Measurements from ENCODE around the gene IL1RAPL1. TPM values are rescaled to one million over a fixed set of nuclear protein-coding genes. Genes with fewer than 3 reads are reported as not detected.

Gene IL1RAPL1
- polyA plus RNA-seq, 1 of the 3 experiments (the other 2 are of a cell fraction) = 2.8 TPM

- ChIA-PET CTCF (no interaction called here), POLR2A (no interaction called here)
- Histone ChIP-seq H3K79me2 (ENCODE audit: insufficient read depth) (no peaks in the 10 kb centered on the region), H3K36me3 (replicated peaks in 1 of 2; ENCODE audit: control insufficient read depth in 1 of 2, insufficient read depth in 2 of 2, low read length in 1 of 2) (no peaks in the 10 kb centered on the region), H2AFZ (ENCODE audit: low read depth) (no peak overlapping the region), H3K27ac (ENCODE audit: low read depth in 2 of 2, low read length in 1 of 2) (no peak overlapping the region), H3K27me3 (ENCODE audit: insufficient read depth) (no peaks in the 10 kb centered on the region), H3K4me3 (ENCODE audit: low read depth in 2 of 2, low read length in 1 of 2) (no peak overlapping the region), H4K20me1 (ENCODE audit: insufficient read depth) (no peaks in the 10 kb centered on the region), H3K4me2 (no peak overlapping the region), H3K9me2 (no peaks in the 10 kb centered on the region), H3K9me3 (no peaks in the 10 kb centered on the region), H3K9ac (no peak overlapping the region), H3F3A (replicated peaks; ENCODE audit: insufficient read depth) (no peaks in the 10 kb centered on the region), H3K4me1 (ENCODE audit: control insufficient read depth in 1 of 2, insufficient read depth in 2 of 2, low read depth in 1 of 2, low read length in 1 of 2) (no peaks in the 10 kb centered on the region)
- TF ChIP-seq RFX5 (IDR thresholded peaks at IDR 0.05; ENCODE audit: low read length) (no peak), FOXJ3 (CRISPR knock-in tag; IDR thresholded peaks at IDR 0.05) (no peak), CHD2 (IDR thresholded peaks at IDR 0.05; ENCODE audit: low read length, partially characterized antibody) (no peak), ZBTB33 (IDR thresholded peaks at IDR 0.05; ENCODE audit: borderline replicate concordance, low read depth) (no peak), CTCF (IDR thresholded peaks at IDR 0.05) (no peak), MEF2A (IDR thresholded peaks at IDR 0.05; ENCODE audit: borderline replicate concordance, low read depth) (no peak), USF1 (IDR thresholded peaks at IDR 0.05; ENCODE audit: borderline replicate concordance, low read depth) (no peak), EZH2phosphoT487 (IDR thresholded peaks at IDR 0.05; ENCODE audit: borderline replicate concordance, low read depth) (no peak), RAD21 (IDR thresholded peaks at IDR 0.05; ENCODE audit: low read length) (no peak), JUND (IDR thresholded peaks at IDR 0.05) (no peak), ELF1 (IDR thresholded peaks at IDR 0.05) (no peak), FOSL2 (IDR thresholded peaks at IDR 0.05; ENCODE audit: borderline replicate concordance, low read depth) (no peak), IRF3 (IDR thresholded peaks at IDR 0.05; ENCODE audit: low read depth, low read length) (no peak), FOXM1 (IDR thresholded peaks at IDR 0.05; ENCODE audit: low read depth) (no peak)
- TF ChIP-seq, protein P1, sequence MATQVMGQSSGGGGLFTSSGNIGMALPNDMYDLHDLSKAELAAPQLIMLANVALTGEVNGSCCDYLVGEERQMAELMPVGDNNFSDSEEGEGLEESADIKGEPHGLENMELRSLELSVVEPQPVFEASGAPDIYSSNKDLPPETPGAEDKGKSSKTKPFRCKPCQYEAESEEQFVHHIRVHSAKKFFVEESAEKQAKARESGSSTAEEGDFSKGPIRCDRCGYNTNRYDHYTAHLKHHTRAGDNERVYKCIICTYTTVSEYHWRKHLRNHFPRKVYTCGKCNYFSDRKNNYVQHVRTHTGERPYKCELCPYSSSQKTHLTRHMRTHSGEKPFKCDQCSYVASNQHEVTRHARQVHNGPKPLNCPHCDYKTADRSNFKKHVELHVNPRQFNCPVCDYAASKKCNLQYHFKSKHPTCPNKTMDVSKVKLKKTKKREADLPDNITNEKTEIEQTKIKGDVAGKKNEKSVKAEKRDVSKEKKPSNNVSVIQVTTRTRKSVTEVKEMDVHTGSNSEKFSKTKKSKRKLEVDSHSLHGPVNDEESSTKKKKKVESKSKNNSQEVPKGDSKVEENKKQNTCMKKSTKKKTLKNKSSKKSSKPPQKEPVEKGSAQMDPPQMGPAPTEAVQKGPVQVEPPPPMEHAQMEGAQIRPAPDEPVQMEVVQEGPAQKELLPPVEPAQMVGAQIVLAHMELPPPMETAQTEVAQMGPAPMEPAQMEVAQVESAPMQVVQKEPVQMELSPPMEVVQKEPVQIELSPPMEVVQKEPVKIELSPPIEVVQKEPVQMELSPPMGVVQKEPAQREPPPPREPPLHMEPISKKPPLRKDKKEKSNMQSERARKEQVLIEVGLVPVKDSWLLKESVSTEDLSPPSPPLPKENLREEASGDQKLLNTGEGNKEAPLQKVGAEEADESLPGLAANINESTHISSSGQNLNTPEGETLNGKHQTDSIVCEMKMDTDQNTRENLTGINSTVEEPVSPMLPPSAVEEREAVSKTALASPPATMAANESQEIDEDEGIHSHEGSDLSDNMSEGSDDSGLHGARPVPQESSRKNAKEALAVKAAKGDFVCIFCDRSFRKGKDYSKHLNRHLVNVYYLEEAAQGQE (IDR thresholded peaks at IDR 0.05; ENCODE audit: low read depth, low read length) = no peak
- TF ChIP-seq, protein P2, sequence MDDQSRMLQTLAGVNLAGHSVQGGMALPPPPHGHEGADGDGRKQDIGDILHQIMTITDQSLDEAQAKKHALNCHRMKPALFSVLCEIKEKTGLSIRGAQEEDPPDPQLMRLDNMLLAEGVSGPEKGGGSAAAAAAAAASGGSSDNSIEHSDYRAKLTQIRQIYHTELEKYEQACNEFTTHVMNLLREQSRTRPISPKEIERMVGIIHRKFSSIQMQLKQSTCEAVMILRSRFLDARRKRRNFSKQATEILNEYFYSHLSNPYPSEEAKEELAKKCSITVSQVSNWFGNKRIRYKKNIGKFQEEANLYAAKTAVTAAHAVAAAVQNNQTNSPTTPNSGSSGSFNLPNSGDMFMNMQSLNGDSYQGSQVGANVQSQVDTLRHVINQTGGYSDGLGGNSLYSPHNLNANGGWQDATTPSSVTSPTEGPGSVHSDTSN (IDR thresholded peaks at IDR 0.05) = no peak
- DNase-seq = no peak
Measured at GRCh38 chrX:28717864-28718263, 130.6 kb downstream of the IL1RAPL1 start.

All from SK-N-SH (cell line).